ENCODE measurements around the gene SPATC1L.

SPATC1L gene

DNA sequence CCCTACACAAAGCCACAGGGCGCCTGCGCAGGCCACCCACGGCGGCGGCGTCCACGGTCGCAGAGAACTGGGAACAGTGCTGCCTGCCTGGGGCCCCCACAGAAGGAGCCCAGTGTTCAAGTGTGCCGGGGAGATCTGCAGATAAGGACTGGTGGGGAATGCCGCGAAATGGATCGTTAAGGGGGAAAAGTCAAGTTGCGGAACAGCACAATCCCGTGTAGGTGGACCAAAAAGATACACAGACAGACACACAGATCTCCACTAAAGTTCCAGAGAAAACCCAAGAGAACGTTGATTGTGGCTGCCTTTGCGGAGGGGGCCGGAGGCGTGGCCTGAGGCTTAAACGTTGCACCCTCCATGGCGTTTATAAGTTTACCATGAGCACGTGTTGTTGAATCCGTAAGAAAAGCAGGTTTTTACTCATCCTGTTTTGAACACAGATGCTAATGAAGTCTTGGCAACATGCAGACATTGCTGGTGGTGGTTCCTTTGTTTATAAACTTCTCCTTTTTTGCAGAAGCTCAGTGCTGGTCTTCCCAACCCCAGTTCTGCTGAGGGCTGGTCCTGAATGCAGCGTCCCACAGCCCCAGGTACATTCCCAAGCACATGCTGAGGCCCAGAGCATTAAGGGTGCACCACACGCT is 4.1 kb downstream of the SPATC1L start:
- TF ChIP-seq REST (IDR thresholded peaks at IDR 0.05; ENCODE audit: insufficient read depth in 1 of 2, low read depth in 2 of 2, low read length in 2 of 2) (no peak), TAF1 (IDR thresholded peaks at IDR 0.05; ENCODE audit: borderline replicate concordance, insufficient read depth, low read length) (no peak), POLR2AphosphoS5 (IDR thresholded peaks at IDR 0.05; ENCODE audit: low read depth, low read length) (no peak), FOXP2 (optimal IDR thresholded peaks at IDR 0.05; ENCODE audit: borderline replicate concordance, extremely low read depth, extremely low read length, insufficient read depth) (no peak), SIN3A (IDR thresholded peaks at IDR 0.05; ENCODE audit: borderline replicate concordance, insufficient read depth, low read length) (no peak)

GRCh38 chr21:46179708-46180078 is 4.6 kb downstream of the SPATC1L start:
- TF ChIP-seq TAF1 (IDR thresholded peaks at IDR 0.05; ENCODE audit: borderline replicate concordance, insufficient read depth, low read length): no peak

GRCh38 chr21:46178961-46179360 is 5.3 kb downstream of the SPATC1L start:
- TF ChIP-seq SIN3A (IDR thresholded peaks at IDR 0.05; ENCODE audit: borderline replicate concordance, insufficient read depth, low read length): no peak
- TF ChIP-seq REST (IDR thresholded peaks at IDR 0.05; ENCODE audit: insufficient read depth in 1 of 2, low read depth in 2 of 2, low read length in 2 of 2): no peak
- TF ChIP-seq POLR2AphosphoS5 (IDR thresholded peaks at IDR 0.05; ENCODE audit: low read depth, low read length): no peak
- no peak for TF ChIP-seq FOXP2 (optimal IDR thresholded peaks at IDR 0.05; ENCODE audit: borderline replicate concordance, extremely low read depth, extremely low read length, insufficient read depth)
- no peak for TF ChIP-seq TAF1 (IDR thresholded peaks at IDR 0.05; ENCODE audit: borderline replicate concordance, insufficient read depth, low read length)

DNA sequence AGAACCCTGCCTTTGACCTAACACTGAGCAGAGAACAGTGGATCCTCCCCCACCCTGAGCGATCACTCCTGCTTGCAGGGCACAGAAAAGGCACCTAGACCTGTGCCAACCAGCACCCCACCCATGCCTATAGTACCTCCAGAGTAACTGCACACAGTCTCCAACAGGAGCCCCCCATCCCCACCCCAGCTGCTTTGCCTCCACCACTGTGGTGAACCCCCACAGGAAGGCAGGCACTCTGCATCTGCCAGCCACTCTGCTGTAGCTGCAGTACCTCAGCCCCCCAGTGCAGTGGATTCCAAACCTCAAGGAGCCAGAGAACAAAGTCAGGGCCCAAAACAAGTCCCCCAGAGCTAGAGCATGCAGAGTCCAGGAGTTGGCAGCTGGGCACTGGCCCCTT is 10.7 kb downstream of the SPATC1L start:
- TF ChIP-seq POLR2AphosphoS5 (IDR thresholded peaks at IDR 0.05; ENCODE audit: low read depth, low read length) (no peak), FOXP2 (optimal IDR thresholded peaks at IDR 0.05; ENCODE audit: borderline replicate concordance, extremely low read depth, extremely low read length, insufficient read depth) (no peak), REST (IDR thresholded peaks at IDR 0.05; ENCODE audit: insufficient read depth in 1 of 2, low read depth in 2 of 2, low read length in 2 of 2) (no peak), TAF1 (IDR thresholded peaks at IDR 0.05; ENCODE audit: borderline replicate concordance, insufficient read depth, low read length) (no peak), SIN3A (IDR thresholded peaks at IDR 0.05; ENCODE audit: borderline replicate concordance, insufficient read depth, low read length) (no peak)

GRCh38 chr21:46172863-46173528 is 11.3 kb downstream of the SPATC1L start:
- TF ChIP-seq SIN3A (IDR thresholded peaks at IDR 0.05; ENCODE audit: borderline replicate concordance, insufficient read depth, low read length) (no peak), REST (IDR thresholded peaks at IDR 0.05; ENCODE audit: insufficient read depth in 1 of 2, low read depth in 2 of 2, low read length in 2 of 2) (no peak), POLR2AphosphoS5 (IDR thresholded peaks at IDR 0.05; ENCODE audit: low read depth, low read length) (no peak), FOXP2 (optimal IDR thresholded peaks at IDR 0.05; ENCODE audit: borderline replicate concordance, extremely low read depth, extremely low read length, insufficient read depth) (no peak), TAF1 (IDR thresholded peaks at IDR 0.05; ENCODE audit: borderline replicate concordance, insufficient read depth, low read length) (no peak)
